Endodermal cell (in vitro differentiated cells): ENCODE measurements around the gene IL36RN. TPM values are rescaled to one million over a fixed set of nuclear protein-coding genes. Genes with fewer than 3 reads are reported as not detected.

ENCODE experiments used
- DNase-seq: peaks from one replicate; pipeline ENCODE4 v3.0.0-alpha.2; 2017
- H3K27ac ChIP-seq: 2 replicates; pipeline ENCODE4 v1.5.1; 2013; ENCODE audit warnings: mild to moderate bottlenecking, low read depth, low read length, moderate library complexity
- H3K27me3 ChIP-seq: 2 replicates; pipeline ENCODE4 v1.6.1; 2013; ENCODE audit warnings: mild to moderate bottlenecking, low read length, moderate library complexity; ENCODE audit not compliant: insufficient read depth, control insufficient read depth, poor library complexity, severe bottlenecking
- H3K36me3 ChIP-seq: 2 replicates; pipeline ENCODE4 v1.7.0; 2013; ENCODE audit warnings: mild to moderate bottlenecking, low read length, moderate library complexity; ENCODE audit not compliant: control insufficient read depth, insufficient read depth
- H3K4me1 ChIP-seq: one replicate; pipeline ENCODE4 v1.7.0; 2013; ENCODE audit warnings: low read length; ENCODE audit not compliant: control insufficient read depth, insufficient read depth
- H3K4me3 ChIP-seq: 2 replicates; pipeline ENCODE4 v1.5.1; 2013; ENCODE audit warnings: mild to moderate bottlenecking, low read length, moderate library complexity
- H3K9ac ChIP-seq: 2 replicates; pipeline ENCODE4 v1.6.1; 2013; ENCODE audit warnings: mild to moderate bottlenecking, low read length, moderate library complexity; ENCODE audit not compliant: poor library complexity, severe bottlenecking; ENCODE audit errors: extremely low read depth
- H3K9me3 ChIP-seq: 2 replicates; pipeline ENCODE4 v1.6.1; 2013; ENCODE audit warnings: mild to moderate bottlenecking, low read length, moderate library complexity; ENCODE audit not compliant: control insufficient read depth
- H3K27ac Mint-ChIP-seq: 2 replicates; pipeline ENCODE4 v1.8.0; 2020; ENCODE audit warnings: mixed read lengths
- H3K27me3 Mint-ChIP-seq: 2 replicates; pipeline ENCODE4 v1.8.0; 2021; ENCODE audit warnings: mild to moderate bottlenecking, mixed read lengths; ENCODE audit not compliant: insufficient read depth
- H3K36me3 Mint-ChIP-seq: 2 replicates; pipeline ENCODE4 v1.8.0; 2020; ENCODE audit warnings: low read depth, mixed read lengths
- H3K4me1 Mint-ChIP-seq: 2 replicates; pipeline ENCODE4 v1.8.0; 2020; ENCODE audit warnings: mixed read lengths
- H3K4me3 Mint-ChIP-seq: 2 replicates; pipeline ENCODE4 v1.8.0; 2020; ENCODE audit warnings: mild to moderate bottlenecking, moderate library complexity, mixed read lengths
- H3K9me3 Mint-ChIP-seq: 2 replicates; pipeline ENCODE4 v1.8.0; 2020; ENCODE audit warnings: mild to moderate bottlenecking, mixed read lengths
- WGBS, 2 experiments: methylation state at CpG; one replicate each; pipeline versions ENCODE4 v1.1.5 to v1.1.7; 2013; ENCODE audit warnings: missing lambda C conversion rate in 2 of 2, mixed read lengths in 1 of 2; ENCODE audit not compliant: insufficient coverage in 1 of 2, insufficient read length in 1 of 2; 5-methylcytosine and 5-hydroxymethylcytosine counted together
- total RNA-seq, 2 donors: library from RNA; stranded (reverse); fragmentation: NEBNext Ultra II Directional in 1 of 2; extraction: Animal tissue kit (Norgen Biotek cat#: 25700) in 1 of 2; gene quantifications; 2 replicates in 1 of 2; 3 replicates in 1 of 2; pipeline ENCODE4 v1.2.1, GENCODE V29; 2021
- TF ChIP-seq, protein P1 (sequence below): fragments of 200-600 bp; sonication (generic); conservative IDR thresholded peaks from 2 replicates; pipeline ENCODE4 v1.5.0; 2021; ENCODE audit warnings: antibody characterized with exemption, mild to moderate bottlenecking

The IL36RN gene
- total RNA-seq, 2 donors from 2014 or later = not detected

DNA sequence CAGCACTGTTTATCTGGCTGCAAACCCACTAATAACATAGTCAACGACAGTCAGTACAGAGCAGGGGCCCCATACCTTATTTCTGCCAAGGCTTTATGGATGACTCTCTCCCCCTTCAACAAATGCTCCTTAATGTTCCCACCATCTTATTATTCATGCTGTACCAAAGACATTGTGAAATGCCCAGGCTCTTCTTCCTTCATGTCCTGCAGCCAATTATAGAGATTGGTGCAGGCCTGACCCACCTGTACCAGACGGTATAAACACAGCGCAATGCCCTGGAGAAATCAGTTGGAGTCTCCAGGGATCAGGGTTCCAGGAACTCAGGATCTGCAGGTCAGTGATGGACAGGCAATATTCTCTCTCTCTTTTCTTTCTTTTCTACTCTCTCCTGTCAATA, 8.7 kb downstream of the IL36RN start, which contains the start of gene IL1F10:
Gene IL1F10 (plus strand): TSS at position 290 of the 400 bp plus-strand sequence. CDS start 4,769 bp downstream, outside the sequence.
- Mint-ChIP-seq H3K27ac (no peak within 1 kb of the TSS), H3K4me3 (no peak within 1 kb of the TSS), H3K9me3 (peaks cover 5% of the 10 kb centered on the region), H3K27me3 (peaks cover 35% of the 10 kb centered on the region), H3K4me1 (peaks cover 6% of the 10 kb centered on the region), H3K36me3 (no peaks in the 10 kb centered on the region)
- WGBS, 2 experiments = 94% methylated on average over 3 of the region's 3 CpGs
- Histone ChIP-seq H3K27me3 (no peaks in the 10 kb centered on the region), H3K27ac (no peak within 1 kb of the TSS), H3K4me1 (peaks cover 6% of the 10 kb centered on the region), H3K4me3 (peak within 1 kb of the TSS; percentile 50), H3K9me3 (peaks cover 11% of the 10 kb centered on the region), H3K9ac (no peak within 1 kb of the TSS), H3K36me3 (no peaks in the 10 kb centered on the region)
- TF ChIP-seq, protein P1, sequence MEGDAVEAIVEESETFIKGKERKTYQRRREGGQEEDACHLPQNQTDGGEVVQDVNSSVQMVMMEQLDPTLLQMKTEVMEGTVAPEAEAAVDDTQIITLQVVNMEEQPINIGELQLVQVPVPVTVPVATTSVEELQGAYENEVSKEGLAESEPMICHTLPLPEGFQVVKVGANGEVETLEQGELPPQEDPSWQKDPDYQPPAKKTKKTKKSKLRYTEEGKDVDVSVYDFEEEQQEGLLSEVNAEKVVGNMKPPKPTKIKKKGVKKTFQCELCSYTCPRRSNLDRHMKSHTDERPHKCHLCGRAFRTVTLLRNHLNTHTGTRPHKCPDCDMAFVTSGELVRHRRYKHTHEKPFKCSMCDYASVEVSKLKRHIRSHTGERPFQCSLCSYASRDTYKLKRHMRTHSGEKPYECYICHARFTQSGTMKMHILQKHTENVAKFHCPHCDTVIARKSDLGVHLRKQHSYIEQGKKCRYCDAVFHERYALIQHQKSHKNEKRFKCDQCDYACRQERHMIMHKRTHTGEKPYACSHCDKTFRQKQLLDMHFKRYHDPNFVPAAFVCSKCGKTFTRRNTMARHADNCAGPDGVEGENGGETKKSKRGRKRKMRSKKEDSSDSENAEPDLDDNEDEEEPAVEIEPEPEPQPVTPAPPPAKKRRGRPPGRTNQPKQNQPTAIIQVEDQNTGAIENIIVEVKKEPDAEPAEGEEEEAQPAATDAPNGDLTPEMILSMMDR = no peak
- DNase-seq = no peak

- H3K27ac Mint-ChIP-seq = no peak overlapping the region
- no peak overlapping the region for H3K4me3 ChIP-seq
- H3K9me3 Mint-ChIP-seq = peaks cover 5% of the 10 kb centered on the region
- peaks cover 34% of the 10 kb centered on the region for H3K27me3 Mint-ChIP-seq
- H3K4me3 Mint-ChIP-seq = no peak overlapping the region
- H3K27me3 ChIP-seq = no peaks in the 10 kb centered on the region
- H3K9ac ChIP-seq = no peak overlapping the region
- DNase-seq = no peak
- peaks cover 6% of the 10 kb centered on the region for H3K4me1 ChIP-seq
- TF ChIP-seq, protein P1 = no peak
- H3K36me3 Mint-ChIP-seq = no peaks in the 10 kb centered on the region
- peaks cover 11% of the 10 kb centered on the region for H3K9me3 ChIP-seq
- WGBS, 2 experiments = 75% methylated on average over 2 of the region's 2 CpGs; no CpG with 5 or more reads in 1 of the 2 experiments
- no peak overlapping the region for H3K27ac ChIP-seq
- peaks cover 6% of the 10 kb centered on the region for H3K4me1 Mint-ChIP-seq
- H3K36me3 ChIP-seq = no peaks in the 10 kb centered on the region
These were observed 9.3 kb downstream of the IL36RN start for GRCh38 chr2:113068249-113068648.

- Histone ChIP-seq H3K27ac (no peak overlapping the region), H3K9ac (no peak overlapping the region), H3K4me1 (peaks cover 6% of the 10 kb centered on the region), H3K4me3 (no peak overlapping the region), H3K9me3 (peaks cover 11% of the 10 kb centered on the region), H3K27me3 (no peaks in the 10 kb centered on the region), H3K36me3 (no peaks in the 10 kb centered on the region)
- no peak for DNase-seq
- Mint-ChIP-seq H3K36me3 (no peaks in the 10 kb centered on the region), H3K4me1 (peaks cover 6% of the 10 kb centered on the region), H3K27me3 (peaks cover 36% of the 10 kb centered on the region), H3K4me3 (no peak overlapping the region), H3K9me3 (peaks cover 5% of the 10 kb centered on the region), H3K27ac (no peak overlapping the region)
- WGBS, 2 experiments = 61 to 63% methylated on average over 4 of the region's 5 CpGs
- TF ChIP-seq, protein P1 = no peak
These were observed 9.9 kb downstream of the IL36RN start for GRCh38 chr2:113068706-113069485.
